IMR-90 (cell line): ENCODE measurements around the gene EDN2. TPM values are rescaled to one million over a fixed set of nuclear protein-coding genes. Genes with fewer than 3 reads are reported as not detected.

Experiments
- ATAC-seq: fragments of 200-7000 bp; cut with Tn5 transposase; 2 replicates; pipeline ENCODE4 v1.9.1; 2020; ENCODE audit warnings: low read depth, mild to moderate bottlenecking, moderate library complexity
- BruUV-seq: library from RNA; stranded (reverse); fragments of 400-500 nt; replicated peaks from 2 replicates; lab custom pipeline; 2021; lab: Mats Ljungman, UMichigan
- CTCF ChIA-PET: fragments of 300-600 bp; formaldehyde crosslinking; extraction: SDS; loops from one replicate; lab custom pipeline; 2021; ENCODE audit warnings: antibody characterized with exemption; lab: Yijun Ruan, JAX
- POLR2A ChIA-PET: fragments of 300-600 bp; sonication (Branson Sonifier 250); formaldehyde crosslinking; loops from one replicate; lab custom pipeline; 2022; ENCODE audit warnings: antibody characterized with exemption; ENCODE audit not compliant: unreplicated experiment; lab: Charles Lee
- DNase-seq: peaks from one replicate; pipeline ENCODE4 v3.0.0; 2013
- H2AFZ ChIP-seq: replicated peaks from 2 replicates; pipeline ENCODE3; 2013; ENCODE audit warnings: low read length, mild to moderate bottlenecking; ENCODE audit not compliant: poor library complexity
- H2AK5ac ChIP-seq: 2 replicates; pipeline ENCODE4 v1.6.1; 2013; ENCODE audit warnings: low read depth, low read length, inconsistent platforms
- H2AK9ac ChIP-seq: replicated peaks from 2 replicates; pipeline ENCODE3; 2013; ENCODE audit warnings: mild to moderate bottlenecking, low read depth, low read length, moderate library complexity; ENCODE audit not compliant: poor library complexity
- H2BK120ac ChIP-seq: 2 replicates; pipeline ENCODE4 v1.6.1; 2013; ENCODE audit warnings: low read depth, low read length, inconsistent platforms
- H2BK15ac ChIP-seq: 3 replicates; pipeline ENCODE4 v1.6.1; 2013; ENCODE audit warnings: low read depth, low read length, inconsistent platforms
- H2BK20ac ChIP-seq: 2 replicates; pipeline ENCODE4 v1.6.1; 2013; ENCODE audit warnings: low read depth, mild to moderate bottlenecking, inconsistent platforms, low read length, moderate library complexity
- H2BK5ac ChIP-seq: 2 replicates; pipeline ENCODE4 v1.6.1; 2013; ENCODE audit warnings: mild to moderate bottlenecking, low read depth, low read length, inconsistent platforms; ENCODE audit not compliant: poor library complexity, severe bottlenecking
- H3K14ac ChIP-seq: replicated peaks from 2 replicates; pipeline ENCODE4 v1.6.1; 2013; ENCODE audit warnings: low read depth, low read length, inconsistent platforms
- H3K18ac ChIP-seq: 2 replicates; pipeline ENCODE4 v1.6.1; 2013; ENCODE audit warnings: low read depth, low read length, control low read depth
- H3K23ac ChIP-seq: 2 replicates; pipeline ENCODE4 v1.6.1; 2013; ENCODE audit warnings: low read depth, low read length, inconsistent platforms
- H3K27ac ChIP-seq: 2 replicates; pipeline ENCODE4 v1.5.1; 2013; ENCODE audit warnings: mild to moderate bottlenecking, control low read depth, low read length; ENCODE audit not compliant: insufficient read depth
- H3K27me3 ChIP-seq: 2 replicates; pipeline ENCODE4 v1.6.1; 2013; ENCODE audit warnings: low read length; ENCODE audit not compliant: control insufficient read depth, insufficient read depth
- H3K36me3 ChIP-seq: 2 replicates; pipeline ENCODE4 v1.6.1; 2013; ENCODE audit warnings: low read length, mixed read lengths; ENCODE audit not compliant: control insufficient read depth, insufficient read depth
- H3K4ac ChIP-seq: 2 replicates; pipeline ENCODE4 v1.6.1; 2013; ENCODE audit warnings: low read depth, low read length, inconsistent platforms
- H3K4me1 ChIP-seq: 2 replicates; pipeline ENCODE4 v1.6.1; 2013; ENCODE audit warnings: low read length, mixed read lengths; ENCODE audit not compliant: control insufficient read depth, insufficient read depth
- H3K4me2 ChIP-seq: 2 replicates; pipeline ENCODE4 v1.6.1; 2013; ENCODE audit warnings: low read depth, mild to moderate bottlenecking, control low read depth, low read length, moderate library complexity
- H3K4me3 ChIP-seq: 2 replicates; pipeline ENCODE4 v1.5.1; 2013; ENCODE audit warnings: low read depth, mild to moderate bottlenecking, control low read depth, low read length, moderate library complexity; ENCODE audit not compliant: insufficient read depth
- H3K56ac ChIP-seq: 2 replicates; pipeline ENCODE4 v1.6.1; 2013; ENCODE audit warnings: low read length, inconsistent platforms; ENCODE audit not compliant: insufficient read depth; ENCODE audit errors: extremely low read depth
- H3K79me1 ChIP-seq, 2 experiments: 2 replicates each; pipeline ENCODE4 v1.6.1; 2013; ENCODE audit warnings: low read length in 2 of 2, inconsistent platforms in 1 of 2, low read depth in 1 of 2
- H3K9ac ChIP-seq: 2 replicates; pipeline ENCODE4 v1.6.1; 2013; ENCODE audit warnings: low read depth, low read length, control low read depth
- H3K9me1 ChIP-seq: 2 replicates; pipeline ENCODE4 v1.6.1; 2013; ENCODE audit warnings: low read length, inconsistent platforms; ENCODE audit not compliant: insufficient read depth
- H3K9me3 ChIP-seq: 2 replicates; pipeline ENCODE4 v1.6.1; 2013; ENCODE audit warnings: low read length; ENCODE audit not compliant: control insufficient read depth, insufficient read depth
- H4K20me1 ChIP-seq: 2 replicates; pipeline ENCODE4 v1.6.1; 2013; ENCODE audit warnings: low read length, inconsistent platforms; ENCODE audit not compliant: insufficient read depth
- H4K5ac ChIP-seq: 2 replicates; pipeline ENCODE4 v1.6.1; 2013; ENCODE audit warnings: mild to moderate bottlenecking, low read depth, low read length, control low read depth
- H4K8ac ChIP-seq, 2 experiments: 2 replicates each; pipeline ENCODE4 v1.6.1; 2013; ENCODE audit warnings: low read depth in 2 of 2, low read length in 2 of 2, control low read depth in 1 of 2, inconsistent platforms in 1 of 2
- H4K91ac ChIP-seq: 2 replicates; pipeline ENCODE4 v1.6.1; 2013; ENCODE audit warnings: low read depth, low read length, inconsistent platforms; ENCODE audit not compliant: insufficient read depth
- CEBPB ChIP-seq: IDR thresholded peaks from 2 replicates; pipeline ENCODE4 v1.6.1; 2012; ENCODE audit warnings: low read depth, low read length, improper control_type of control experiment
- MAZ ChIP-seq: IDR thresholded peaks from 2 replicates; pipeline ENCODE4 v1.6.1; 2012; ENCODE audit warnings: low read depth, mild to moderate bottlenecking, low read length, improper control_type of control experiment, moderate library complexity, borderline replicate concordance
- WGBS, 2 experiments: methylation state at CpG; one replicate each; pipeline versions ENCODE4 v1.1.5 to v1.1.7; 2013; ENCODE audit warnings: missing lambda C conversion rate in 2 of 2; ENCODE audit not compliant: insufficient read length in 1 of 2; ENCODE audit errors: extremely low coverage in 2 of 2; 5-methylcytosine and 5-hydroxymethylcytosine counted together
- dilution Hi-C: fragments of 300-500 bp; cut with HindIII; formaldehyde crosslinking; loops from one replicate; pipeline ENCODE4 v1.14.3; 2018; ENCODE audit warnings: low sequenced_read_pairs; ENCODE audit not compliant: unreplicated experiment
- in situ Hi-C: fragments of 300-500 bp; cut with MboI; formaldehyde crosslinking; loops from 3 replicates; pipeline ENCODE4 v1.14.3; 2019; ENCODE audit warnings: low sequenced_read_pairs, inconsistent platforms, mixed read lengths
- intact Hi-C: fragments of 100-400 bp; cut with micrococcal nuclease; formaldehyde crosslinking; loops from 2 replicates; pipeline ENCODE4 v1.10.0; 2022
- polyA plus RNA-seq, 3 experiments: library from polyadenylated mRNA; depleted of rRNA; stranded (reverse); fragments of >200 nt; gene quantifications; 2 replicates each; pipeline ENCODE4 v1.2.3, GENCODE V29; 2012; ENCODE audit warnings: low replicate concordance in 1 of 3
- total RNA-seq: library from RNA; depleted of rRNA; stranded (reverse); fragments of >200 nt; gene quantifications from 2 replicates; pipeline ENCODE4 v1.2.3, GENCODE V29; 2012

Gene EDN2
- total and polyA plus RNA-seq, 2 of the 4 experiments (the other 2 are of a cell fraction), result 0.27 TPM; not detected in 1

DNA sequence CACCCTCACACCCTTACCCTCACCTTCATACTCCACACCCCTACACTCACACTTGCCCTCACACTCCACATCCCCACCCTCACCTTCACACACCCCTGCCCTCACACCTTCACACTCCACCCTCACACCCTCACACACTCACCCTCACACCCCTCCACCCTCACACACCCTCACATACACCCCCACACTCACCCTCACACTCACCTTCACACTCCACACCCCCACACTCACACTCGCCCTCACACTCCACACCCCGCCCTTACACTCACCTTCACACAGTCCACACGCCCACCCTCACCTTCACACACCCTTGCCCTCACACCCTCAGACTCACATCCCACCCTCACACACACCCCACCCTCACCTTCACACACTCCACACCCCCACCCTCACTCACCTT is 43.6 kb upstream of the EDN2 start:
- Histone ChIP-seq H3K14ac (no peak overlapping the region), H3K4me2 (no peak overlapping the region), H2AFZ (no peak overlapping the region), H3K4me3 (no peak overlapping the region), H2AK9ac (no peak overlapping the region), H3K79me1 (no peaks in the 10 kb centered on the region), H4K5ac (no peak overlapping the region), H3K23ac (no peak overlapping the region), H3K9me3 (no peaks in the 10 kb centered on the region), H2BK120ac (no peak overlapping the region), H4K8ac (no peak overlapping the region), H3K27ac (no peak overlapping the region), H3K56ac (no peak overlapping the region), H2BK20ac (no peak overlapping the region), H2BK15ac (no peak overlapping the region), H4K91ac (no peak overlapping the region), H3K4ac (no peak overlapping the region), H3K18ac (no peak overlapping the region), H3K27me3 (no peaks in the 10 kb centered on the region; the same call in 1 of the 2 replicates), H4K20me1 (no peaks in the 10 kb centered on the region), H3K36me3 (no peaks in the 10 kb centered on the region), H3K9ac (no peak overlapping the region), H3K4me1 (no peaks in the 10 kb centered on the region), H2AK5ac (no peak overlapping the region), H2BK5ac (peak overlapping the region; percentile 50), H3K9me1 (0 out of 2 replicates have a peak, but pooled peaks cover 6% of the 10 kb centered on the region)
- DNase-seq, result no peak
- CTCF ChIA-PET, result no interaction called here
- in situ Hi-C loops, result no loop called here
- no peak for ATAC-seq
- dilution Hi-C loops, result no loop called here
- intact Hi-C loops, result no loop called here
- POLR2A ChIA-PET, result no interaction called here
- BruUV-seq, result no TSS peak
- 89 to 100% methylated on average over 2 to 3 of the region's 3 CpGs for whole genome bisulfite sequencing, 2 experiments
- no peak for TF ChIP-seq MAZ
- no peak for TF ChIP-seq CEBPB
